Epithelial cell of proximal tubule (primary cell): Measurements from ENCODE around the gene NYAP2. TPM values are rescaled to one million over a fixed set of nuclear protein-coding genes. Genes with fewer than 3 reads are reported as not detected.

Experiments used
- DNase-seq: peaks from one replicate; pipeline ENCODE4 v3.0.0-alpha.2; 2011; ENCODE audit warnings: low read depth
- H3K4me3 ChIP-seq: 2 replicates; pipeline ENCODE4 v1.5.1; 2011; ENCODE audit warnings: low read depth, mild to moderate bottlenecking, low read length
- total RNA-seq: library from RNA; depleted of rRNA; stranded (reverse); fragments of >200 nt; gene quantifications from 2 replicates; pipeline ENCODE4 v1.2.3, GENCODE V29; 2015
- TF ChIP-seq, protein P1 (sequence below): conservative IDR thresholded peaks from 2 replicates; pipeline ENCODE4 v1.5.1; 2012; ENCODE audit warnings: low read depth, mild to moderate bottlenecking, low read length

NYAP2 gene
- total RNA-seq, 1 donor from 2014 or later: not detected

DNA sequence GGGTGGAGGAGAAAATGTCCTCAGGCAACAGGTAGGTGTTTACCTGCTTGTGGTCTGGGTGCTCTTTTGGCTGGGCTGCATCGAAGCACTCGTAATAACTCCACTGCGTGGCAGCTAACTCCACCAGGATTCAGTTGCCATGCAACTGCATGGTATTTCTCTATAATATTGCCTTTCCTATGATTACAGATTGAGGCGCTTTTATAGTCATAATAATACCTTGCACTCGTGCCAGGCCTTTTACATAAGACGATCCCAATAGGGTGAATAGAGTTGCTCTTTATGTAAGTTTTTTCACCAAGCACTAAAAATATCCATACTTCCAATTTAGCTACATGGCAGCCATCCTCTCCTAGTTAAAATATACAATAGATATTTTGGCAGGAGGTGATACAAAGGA lies 19.7 kb upstream of the NYAP2 start:
- TF ChIP-seq, protein P1, sequence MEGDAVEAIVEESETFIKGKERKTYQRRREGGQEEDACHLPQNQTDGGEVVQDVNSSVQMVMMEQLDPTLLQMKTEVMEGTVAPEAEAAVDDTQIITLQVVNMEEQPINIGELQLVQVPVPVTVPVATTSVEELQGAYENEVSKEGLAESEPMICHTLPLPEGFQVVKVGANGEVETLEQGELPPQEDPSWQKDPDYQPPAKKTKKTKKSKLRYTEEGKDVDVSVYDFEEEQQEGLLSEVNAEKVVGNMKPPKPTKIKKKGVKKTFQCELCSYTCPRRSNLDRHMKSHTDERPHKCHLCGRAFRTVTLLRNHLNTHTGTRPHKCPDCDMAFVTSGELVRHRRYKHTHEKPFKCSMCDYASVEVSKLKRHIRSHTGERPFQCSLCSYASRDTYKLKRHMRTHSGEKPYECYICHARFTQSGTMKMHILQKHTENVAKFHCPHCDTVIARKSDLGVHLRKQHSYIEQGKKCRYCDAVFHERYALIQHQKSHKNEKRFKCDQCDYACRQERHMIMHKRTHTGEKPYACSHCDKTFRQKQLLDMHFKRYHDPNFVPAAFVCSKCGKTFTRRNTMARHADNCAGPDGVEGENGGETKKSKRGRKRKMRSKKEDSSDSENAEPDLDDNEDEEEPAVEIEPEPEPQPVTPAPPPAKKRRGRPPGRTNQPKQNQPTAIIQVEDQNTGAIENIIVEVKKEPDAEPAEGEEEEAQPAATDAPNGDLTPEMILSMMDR: no peak
- DNase-seq: no peak
- H3K4me3 ChIP-seq: no peak overlapping the region

DNA sequence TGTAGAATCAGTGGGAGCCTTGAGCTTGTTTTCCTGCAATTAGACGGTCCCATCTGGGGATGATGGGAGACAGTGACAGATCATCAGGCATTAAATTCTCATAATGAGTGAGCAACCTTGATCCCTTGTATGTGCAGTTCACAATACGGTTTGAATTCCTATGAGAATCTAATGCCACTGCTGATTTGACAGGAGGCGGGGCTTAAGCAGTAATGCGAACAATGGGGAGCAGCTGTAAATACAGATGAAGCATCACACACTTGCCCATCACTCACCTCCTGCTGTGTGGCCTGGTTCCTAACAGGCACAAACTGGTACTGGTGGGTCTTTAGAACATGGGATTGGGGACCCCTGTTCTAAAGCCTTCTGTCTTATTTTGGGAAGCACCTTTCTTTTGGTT lies 17.9 kb upstream of the NYAP2 start:
- no peak for DNase-seq
- TF ChIP-seq, protein P1: no peak
- no peak overlapping the region for H3K4me3 ChIP-seq

DNA sequence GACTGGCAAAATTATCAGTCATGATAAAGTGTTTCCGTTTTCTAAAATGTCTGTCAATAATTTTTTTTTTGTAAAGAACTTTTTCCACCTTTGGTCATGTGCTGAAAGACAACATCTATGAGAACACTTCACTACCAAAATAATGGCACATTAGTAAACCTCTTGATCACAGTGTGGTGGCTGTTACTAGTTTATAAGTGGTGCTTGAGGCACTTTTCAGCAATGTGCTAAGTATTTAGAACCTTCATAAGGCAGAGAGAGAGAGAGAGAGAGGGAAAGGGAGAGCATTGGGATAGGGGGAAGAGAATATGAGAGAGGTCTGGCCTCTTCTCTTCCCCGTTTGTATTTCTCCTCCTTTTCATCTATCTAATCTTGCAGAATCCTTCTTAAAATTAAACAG lies 1.1 kb upstream of the NYAP2 start:
- TF ChIP-seq, protein P1: no peak
- DNase-seq: no peak
- no peak overlapping the region for H3K4me3 ChIP-seq

DNA sequence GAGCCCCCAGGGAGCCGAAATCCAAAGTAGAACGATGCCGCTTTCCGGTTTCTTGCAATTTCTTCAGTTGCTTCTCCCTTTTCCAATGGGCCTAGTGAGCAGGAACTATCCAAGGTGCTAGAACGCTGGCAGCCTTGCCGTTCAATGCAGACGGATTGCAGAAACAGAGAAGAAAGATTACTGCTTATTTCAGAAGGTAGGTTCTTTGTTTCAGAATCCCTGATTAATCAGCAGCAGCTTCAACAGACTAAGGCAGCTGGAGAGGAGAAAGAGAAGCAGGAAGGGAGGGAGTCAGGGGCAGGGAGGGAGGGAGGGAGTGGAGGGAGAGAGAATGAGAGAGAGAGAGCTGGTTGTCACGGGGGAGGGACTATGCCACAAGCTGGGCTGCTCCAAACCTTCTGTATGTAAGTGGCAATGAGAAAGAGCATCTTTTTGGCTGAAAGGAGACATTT lies 576 bp downstream of the NYAP2 start:
- DNase-seq: peak; percentile 2
- H3K4me3 ChIP-seq: no peak overlapping the region
- TF ChIP-seq, protein P1: no peak

DNA sequence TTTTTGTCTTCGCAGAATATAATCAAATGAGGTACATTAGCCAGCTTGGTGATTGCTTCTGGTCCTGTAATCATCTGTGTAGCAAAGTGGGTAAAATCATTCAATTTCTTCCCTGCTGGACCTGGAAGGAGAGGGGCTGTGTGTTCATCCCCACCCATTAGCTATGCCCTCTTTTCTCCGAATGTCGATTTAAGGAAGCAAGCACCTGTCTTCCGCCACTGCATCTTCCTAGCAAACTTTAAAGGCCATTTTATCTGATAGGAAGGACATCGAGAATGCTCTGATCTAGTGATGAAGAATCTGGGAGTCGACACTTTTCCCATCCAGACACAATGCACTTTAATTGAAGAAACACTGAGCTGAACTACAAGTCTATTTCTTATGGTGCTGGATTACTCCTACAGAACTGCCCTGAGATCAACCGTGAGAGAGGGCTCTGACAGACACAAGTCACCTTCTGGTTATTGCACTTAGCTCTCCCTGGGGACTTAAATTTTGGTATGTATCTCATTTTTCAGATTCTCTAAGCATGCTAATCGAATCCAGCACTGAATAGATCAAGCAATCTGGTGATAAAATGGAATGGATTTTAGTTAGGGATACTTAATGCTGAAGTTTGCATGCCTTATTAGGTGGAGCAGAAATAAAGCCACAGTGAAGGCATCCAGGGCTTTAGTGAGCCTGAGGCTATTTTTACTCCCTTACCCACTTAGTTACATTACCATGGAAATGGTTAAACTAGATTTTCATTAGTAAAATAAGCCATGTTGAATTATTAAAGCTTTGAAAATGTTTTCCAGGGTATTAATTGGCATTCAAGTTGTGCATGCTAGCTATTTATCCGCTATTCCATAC lies 1.3 kb downstream of the NYAP2 start:
- TF ChIP-seq, protein P1: no peak
- DNase-seq: no peak
- H3K4me3 ChIP-seq: no peak overlapping the region

DNA sequence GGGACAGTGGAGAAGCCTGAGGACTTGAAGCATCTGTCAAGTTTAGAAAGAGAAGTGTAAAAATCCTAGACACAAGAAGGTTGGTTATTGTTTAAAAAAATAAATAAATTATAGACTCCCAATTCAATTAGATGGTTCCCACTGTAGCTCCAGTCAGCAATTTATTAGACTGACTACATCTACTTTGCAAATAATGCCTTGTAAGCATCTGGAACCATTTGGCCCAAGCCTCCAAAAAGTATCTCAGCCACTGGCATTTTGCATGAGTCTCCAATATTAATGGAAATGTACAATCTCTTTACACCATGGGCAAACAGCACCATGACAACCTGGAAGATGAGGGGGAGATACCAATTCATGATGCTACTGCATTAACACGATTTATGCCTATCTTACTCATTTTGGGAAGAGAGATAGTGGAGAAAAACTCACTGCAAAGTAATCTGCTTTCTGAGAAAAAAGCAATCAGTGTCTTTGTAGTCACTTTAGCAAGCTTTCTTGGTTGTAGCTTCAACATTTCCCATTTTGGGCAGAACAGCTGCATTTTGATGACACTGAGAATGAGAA lies 2.8 kb downstream of the NYAP2 start:
- no peak for DNase-seq
- TF ChIP-seq, protein P1: no peak
- H3K4me3 ChIP-seq: no peak overlapping the region
